Astrocyte (in vitro differentiated cells and primary cell): ENCODE results near the gene RFTN1.

Source experiments
- EZH2 ChIP-seq: IDR thresholded peaks from 2 replicates; pipeline ENCODE4 v1.6.1; 2012; ENCODE audit warnings: mild to moderate bottlenecking, low read length, inconsistent platforms; ENCODE audit not compliant: insufficient read depth
- TF ChIP-seq, protein P1 (sequence below): IDR thresholded peaks from 2 replicates; pipeline ENCODE4 v1.5.1; 2011; ENCODE audit warnings: low read depth, mild to moderate bottlenecking, inconsistent platforms, low read length, moderate library complexity; ENCODE audit not compliant: insufficient read depth

DNA sequence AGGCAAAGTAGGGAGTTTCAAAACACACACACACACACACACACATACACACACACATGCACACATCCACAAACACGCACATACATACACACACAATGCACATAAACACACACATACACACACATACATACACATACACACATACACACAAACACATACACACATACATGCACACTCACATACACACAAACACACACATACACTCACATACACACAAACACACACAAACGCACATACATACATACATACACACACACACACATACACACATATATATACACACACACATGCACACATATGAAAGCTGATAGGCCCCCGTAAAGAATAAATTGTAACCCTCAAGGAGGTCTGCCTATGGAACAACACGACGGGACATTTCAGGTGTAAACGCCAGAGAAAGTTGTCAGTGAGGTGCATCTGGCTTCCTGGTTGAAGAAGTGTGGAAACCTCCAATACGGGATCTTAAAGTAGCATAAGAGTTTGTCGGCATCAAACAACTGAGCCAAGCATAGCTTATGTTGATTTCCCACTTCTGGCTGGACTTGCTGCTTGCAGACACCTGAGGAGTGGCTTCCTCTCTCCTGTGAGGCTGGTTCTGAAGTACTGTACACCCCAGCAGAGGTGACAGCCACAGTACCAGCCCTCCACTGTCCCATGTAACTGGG lies 5.8 kb downstream of the RFTN1 start:
- TF ChIP-seq, protein P1, sequence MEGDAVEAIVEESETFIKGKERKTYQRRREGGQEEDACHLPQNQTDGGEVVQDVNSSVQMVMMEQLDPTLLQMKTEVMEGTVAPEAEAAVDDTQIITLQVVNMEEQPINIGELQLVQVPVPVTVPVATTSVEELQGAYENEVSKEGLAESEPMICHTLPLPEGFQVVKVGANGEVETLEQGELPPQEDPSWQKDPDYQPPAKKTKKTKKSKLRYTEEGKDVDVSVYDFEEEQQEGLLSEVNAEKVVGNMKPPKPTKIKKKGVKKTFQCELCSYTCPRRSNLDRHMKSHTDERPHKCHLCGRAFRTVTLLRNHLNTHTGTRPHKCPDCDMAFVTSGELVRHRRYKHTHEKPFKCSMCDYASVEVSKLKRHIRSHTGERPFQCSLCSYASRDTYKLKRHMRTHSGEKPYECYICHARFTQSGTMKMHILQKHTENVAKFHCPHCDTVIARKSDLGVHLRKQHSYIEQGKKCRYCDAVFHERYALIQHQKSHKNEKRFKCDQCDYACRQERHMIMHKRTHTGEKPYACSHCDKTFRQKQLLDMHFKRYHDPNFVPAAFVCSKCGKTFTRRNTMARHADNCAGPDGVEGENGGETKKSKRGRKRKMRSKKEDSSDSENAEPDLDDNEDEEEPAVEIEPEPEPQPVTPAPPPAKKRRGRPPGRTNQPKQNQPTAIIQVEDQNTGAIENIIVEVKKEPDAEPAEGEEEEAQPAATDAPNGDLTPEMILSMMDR = no peak
- no peak for TF ChIP-seq EZH2
